Right lobe of liver (tissue), 6 donors: ENCODE data around the gene SCTR. TPM values are rescaled to one million over a fixed set of nuclear protein-coding genes. Genes with fewer than 3 reads are reported as not detected.

Experiments
- ATAC-seq, 4 donors: fragments of 200-7000 bp; cut with Tn5 transposase; one replicate each; pipeline ENCODE4 v1.9.1; 2020; ENCODE audit warnings: mild to moderate bottlenecking in 4 of 4, moderate library complexity in 4 of 4
- DNase-seq, 3 donors: peaks; one replicate each; pipeline ENCODE4 v3.0.0-alpha.2; 2020
- H3K27ac ChIP-seq, 3 donors: fragments of 200-600 bp; one replicate each; pipeline ENCODE4 v1.8.0; 2022
- H3K27me3 ChIP-seq, 2 donors: fragments of 200-600 bp; one replicate each; pipeline ENCODE4 v1.8.0; 2022
- H3K36me3 ChIP-seq, 4 donors: fragments of 200-600 bp; sonication (generic) in 1 of 4; one replicate each; pipeline versions ENCODE4 v1.5.1 to v1.8.0; 2017 to 2022; ENCODE audit warnings: control low read depth in 1 of 4
- H3K4me1 ChIP-seq, 4 donors: fragments of 200-600 bp; sonication (generic) in 1 of 4; one replicate each; pipeline versions ENCODE4 v1.5.1 to v1.8.0; 2017 to 2022; ENCODE audit warnings: control low read depth in 1 of 4
- H3K4me3 ChIP-seq, 3 donors: fragments of 200-600 bp; one replicate each; pipeline ENCODE4 v1.8.0; 2022
- H3K9me3 ChIP-seq, 4 donors: fragments of 200-600 bp; sonication (generic) in 1 of 4; one replicate each; pipeline versions ENCODE4 v1.5.1 to v1.8.0; 2017 to 2022; ENCODE audit warnings: control low read depth in 1 of 4
- POLR2A ChIP-seq: fragments of 450-650 bp; IDR thresholded peaks from one replicate; pipeline ENCODE4 v1.6.1; 2017; ENCODE audit warnings: antibody characterized with exemption, mild to moderate bottlenecking
- whole genome bisulfite sequencing: methylation state at CpG from one replicate; pipeline ENCODE4 v1.1.6; 2018; ENCODE audit warnings: low coverage, low lambda C conversion rate; ENCODE audit not compliant: insufficient coverage; ENCODE audit errors: missing lambda C conversion rate; 5-methylcytosine and 5-hydroxymethylcytosine counted together
- intact Hi-C, 2 donors: fragments of 100-400 bp; cut with DNase I; formaldehyde crosslinking; loops; one replicate each; pipeline versions ENCODE4 v1.11.2 to v1.14.1; 2022
- total RNA-seq, 6 experiments: library from RNA; depleted of rRNA in 2 of 6; stranded (reverse); fragments of >200 nt in 2 of 6; fragmentation: NEBNext Ultra II Directional in 3 of 6; extraction: Animal tissue kit (Norgen Biotek cat#: 25700) in 3 of 6; gene quantifications; one replicate each; pipeline versions ENCODE4 v1.1.0 to v1.2.4, GENCODE V29; 2016 to 2023
- TF ChIP-seq, protein P1 (sequence below), 4 donors: fragments of 200-600 bp in 3 of 4; fragments of 450-650 bp in 1 of 4; IDR thresholded peaks; one replicate each; pipeline versions ENCODE4 v1.5.1 to v1.8.0; 2016 to 2022; ENCODE audit warnings: antibody characterized with exemption in 4 of 4, mild to moderate bottlenecking in 2 of 4
- donor health status: DM: no; HTN: yes; CAD: no.
- donor health status: DM: no; HTN: no; CAD: no.
- donor health status: DM: no; HTN: no; CAD: no.
- donor health status: DM: no; HTN: yes; CAD: no.
- donor health status: DM: no; HTN: yes; CAD: no.

SCTR gene
- total RNA-seq, 6 experiments from 2014 or later = 0.12 to 0.38 (median 0.35) TPM; not detected in 2

DNA sequence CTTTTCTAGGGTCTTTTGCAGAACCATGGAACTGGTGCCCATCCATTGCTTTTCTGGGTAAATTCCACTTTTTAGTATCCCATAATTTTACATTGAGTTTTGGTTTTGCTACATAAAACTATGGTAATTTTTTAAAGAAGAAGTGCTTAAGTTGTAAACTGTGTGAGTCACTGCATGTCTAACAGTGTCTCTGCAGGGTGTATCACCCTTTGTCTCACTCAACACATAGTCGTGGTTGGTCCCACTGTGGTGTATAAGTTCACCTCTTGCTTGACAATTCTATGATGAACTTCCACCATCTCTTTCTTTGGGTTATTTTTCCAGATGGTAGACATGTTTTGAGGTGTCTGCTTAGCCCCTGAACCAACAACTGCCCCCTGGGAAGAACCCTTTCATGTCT, 10.5 kb downstream of the SCTR start:
- H3K27ac ChIP-seq = no peak overlapping the region
- no peak for TF ChIP-seq POLR2A
- TF ChIP-seq, protein P1, sequence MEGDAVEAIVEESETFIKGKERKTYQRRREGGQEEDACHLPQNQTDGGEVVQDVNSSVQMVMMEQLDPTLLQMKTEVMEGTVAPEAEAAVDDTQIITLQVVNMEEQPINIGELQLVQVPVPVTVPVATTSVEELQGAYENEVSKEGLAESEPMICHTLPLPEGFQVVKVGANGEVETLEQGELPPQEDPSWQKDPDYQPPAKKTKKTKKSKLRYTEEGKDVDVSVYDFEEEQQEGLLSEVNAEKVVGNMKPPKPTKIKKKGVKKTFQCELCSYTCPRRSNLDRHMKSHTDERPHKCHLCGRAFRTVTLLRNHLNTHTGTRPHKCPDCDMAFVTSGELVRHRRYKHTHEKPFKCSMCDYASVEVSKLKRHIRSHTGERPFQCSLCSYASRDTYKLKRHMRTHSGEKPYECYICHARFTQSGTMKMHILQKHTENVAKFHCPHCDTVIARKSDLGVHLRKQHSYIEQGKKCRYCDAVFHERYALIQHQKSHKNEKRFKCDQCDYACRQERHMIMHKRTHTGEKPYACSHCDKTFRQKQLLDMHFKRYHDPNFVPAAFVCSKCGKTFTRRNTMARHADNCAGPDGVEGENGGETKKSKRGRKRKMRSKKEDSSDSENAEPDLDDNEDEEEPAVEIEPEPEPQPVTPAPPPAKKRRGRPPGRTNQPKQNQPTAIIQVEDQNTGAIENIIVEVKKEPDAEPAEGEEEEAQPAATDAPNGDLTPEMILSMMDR (IDR thresholded peaks at IDR 0.05) = no peak
- H3K4me1 ChIP-seq = no peaks in the 10 kb centered on the region

DNA sequence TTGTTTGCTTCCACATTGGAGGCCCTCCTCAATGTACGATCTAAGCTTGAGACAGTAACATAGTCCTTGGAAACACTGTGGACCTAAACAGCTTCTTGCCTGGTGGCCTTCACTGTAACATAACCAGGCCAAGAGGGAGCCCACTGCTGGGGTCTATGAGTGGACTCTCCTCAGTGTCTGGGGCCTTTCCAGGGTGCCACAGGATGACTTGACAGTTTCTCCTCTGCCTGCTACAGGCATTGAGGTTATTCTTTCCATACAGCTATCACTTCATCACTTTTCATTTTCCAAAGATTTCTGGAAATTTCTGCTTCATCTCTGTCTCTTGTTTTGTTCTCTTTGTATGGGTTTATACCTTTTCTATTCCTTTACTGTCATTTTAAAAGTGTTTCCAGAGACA, 11.3 kb downstream of the SCTR start:
- no peak for ATAC-seq
- intact Hi-C loops = no loop called here
- Histone ChIP-seq H3K4me1 (no peaks in the 10 kb centered on the region), H3K9me3 (no peaks in the 10 kb centered on the region), H3K27ac (no peak overlapping the region), H3K4me3 (no peak overlapping the region), H3K36me3 (no peaks in the 10 kb centered on the region), H3K27me3 (no peaks in the 10 kb centered on the region)
- no peak for DNase-seq
- no CpG with 5 or more reads among the region's 1 CpG for WGBS
- no peak for TF ChIP-seq POLR2A
- TF ChIP-seq, protein P1 (IDR thresholded peaks at IDR 0.05) = no peak

More for the DNA sequence above, 10.5 kb downstream of the SCTR start:
- Histone ChIP-seq H3K36me3 (no peaks in the 10 kb centered on the region), H3K9me3 (no peaks in the 10 kb centered on the region), H3K4me3 (no peak overlapping the region), H3K27me3 (no peaks in the 10 kb centered on the region)
- intact Hi-C loops = no loop called here
- ATAC-seq (no peak), DNase-seq (no peak)
- 31% methylated on average over 1 of the region's 1 CpG for WGBS

DNA sequence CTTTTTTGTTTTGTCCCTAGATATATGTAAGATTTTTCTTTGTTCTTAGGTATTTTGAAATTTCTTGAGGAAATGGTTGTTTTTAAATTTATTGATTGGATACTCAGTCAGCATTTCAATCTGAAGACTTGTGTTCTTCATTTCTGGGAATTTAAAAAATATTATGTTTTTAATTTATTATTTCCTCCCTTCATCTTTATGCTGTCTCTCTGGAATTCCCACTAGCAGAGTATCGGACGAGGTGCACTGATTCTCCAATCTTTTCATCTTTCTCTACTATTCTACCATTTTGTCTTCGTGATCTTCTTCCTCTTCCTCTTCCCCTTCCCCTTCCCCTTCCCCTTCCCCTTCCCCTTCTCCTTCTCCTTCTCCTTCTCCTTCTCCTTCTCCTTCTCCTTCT, 12.3 kb downstream of the SCTR start:
- TF ChIP-seq POLR2A = no peak
- TF ChIP-seq, protein P1 (IDR thresholded peaks at IDR 0.05) = no peak
- no peak overlapping the region for H3K27ac ChIP-seq
- no peak overlapping the region for H3K4me3 ChIP-seq
- intact Hi-C loops = no loop called here
- H3K9me3 ChIP-seq = no peaks in the 10 kb centered on the region
- DNase-seq (no peak), ATAC-seq (no peak)
- 78% methylated on average over 3 of the region's 3 CpGs for WGBS
- no peaks in the 10 kb centered on the region for H3K27me3 ChIP-seq
- no peaks in the 10 kb centered on the region for H3K36me3 ChIP-seq
- no peaks in the 10 kb centered on the region for H3K4me1 ChIP-seq

DNA sequence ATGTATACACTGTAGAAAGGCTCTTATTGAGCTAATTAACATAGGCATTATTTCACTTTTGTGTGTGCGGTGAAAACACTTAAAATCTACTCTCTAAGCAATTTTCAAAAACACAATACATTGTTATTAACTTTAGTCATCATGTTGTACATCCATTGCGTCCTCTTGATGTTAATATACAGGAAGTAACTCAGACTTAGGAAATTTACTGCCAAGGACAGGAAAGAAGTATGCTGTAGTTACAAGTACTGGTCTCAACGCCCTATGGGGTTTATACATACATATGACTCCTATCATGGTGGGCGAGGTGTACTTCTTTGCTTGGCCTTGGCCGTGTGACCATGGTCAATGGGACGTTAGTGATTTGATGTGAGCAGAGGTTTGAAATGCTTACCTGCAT, 15.5 kb downstream of the SCTR start:
- H3K36me3 ChIP-seq = no peaks in the 10 kb centered on the region
- intact Hi-C loops = no loop called here
- no peaks in the 10 kb centered on the region for H3K4me1 ChIP-seq
- H3K27me3 ChIP-seq = no peaks in the 10 kb centered on the region
- ATAC-seq (no peak), DNase-seq (no peak)
- H3K9me3 ChIP-seq = no peaks in the 10 kb centered on the region
- H3K4me3 ChIP-seq = no peak overlapping the region
- TF ChIP-seq, protein P1 (IDR thresholded peaks at IDR 0.05) = no peak
- no peak for TF ChIP-seq POLR2A
- WGBS = 66% methylated on average over 6 of the region's 6 CpGs
- H3K27ac ChIP-seq = no peak overlapping the region

DNA sequence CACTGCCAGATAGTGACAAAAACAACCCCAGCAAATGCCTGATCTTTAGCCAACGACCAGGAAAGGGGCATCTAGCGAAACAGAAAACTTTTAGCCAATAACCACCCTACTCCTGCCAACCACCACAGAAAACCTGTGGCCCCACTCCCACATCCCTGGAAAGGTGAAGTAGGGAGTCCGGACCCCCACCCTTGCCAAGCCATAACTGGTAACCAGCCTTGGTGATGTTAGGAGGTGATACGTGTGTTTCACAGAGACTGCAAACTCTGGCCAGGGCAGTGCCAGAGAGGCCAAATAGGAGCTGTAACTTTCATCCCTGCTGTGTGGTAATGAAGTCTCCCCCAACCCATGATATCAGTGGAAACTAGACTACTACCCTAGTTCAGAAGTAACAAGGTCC, 27.6 kb downstream of the SCTR start:
- no peak overlapping the region for H3K4me3 ChIP-seq
- peaks cover 0 to 2% (median 0%) of the 10 kb centered on the region in 4 donors for H3K9me3 ChIP-seq
- no peaks in the 10 kb centered on the region for H3K27me3 ChIP-seq
- DNase-seq = no peak
- intact Hi-C loops = no loop called here
- no peaks in the 10 kb centered on the region for H3K4me1 ChIP-seq
- H3K36me3 ChIP-seq = no peaks in the 10 kb centered on the region
- 70% methylated on average over 2 of the region's 4 CpGs for WGBS
- no peak for ATAC-seq
- H3K27ac ChIP-seq = no peak overlapping the region
- TF ChIP-seq, protein P1 (IDR thresholded peaks at IDR 0.05) = no peak
- no peak for TF ChIP-seq POLR2A
